WERI-Rb-1 (cell line): ENCODE measurements around the gene ADPGK.

Experiments
- DNase-seq: peaks from one replicate; pipeline ENCODE4 v3.0.0-alpha.2; 2020
- H3K27ac ChIP-seq: fragments of 250-450 bp; sonication (Bioruptor Pico); 2 replicates; pipeline ENCODE4 v1.5.1; 2020; ENCODE audit warnings: mild to moderate bottlenecking, moderate library complexity
- H3K27me3 ChIP-seq: fragments of 250-450 bp; sonication (Bioruptor Pico); 2 replicates; pipeline ENCODE4 v1.5.1; 2021; ENCODE audit warnings: mild to moderate bottlenecking, low read depth, moderate library complexity; ENCODE audit not compliant: insufficient read depth, severe bottlenecking
- H3K36me3 ChIP-seq: fragments of 250-450 bp; sonication (Bioruptor Pico); 2 replicates; pipeline ENCODE4 v1.5.1; 2020; ENCODE audit warnings: mild to moderate bottlenecking, moderate library complexity
- H3K4me3 ChIP-seq: 2 replicates; pipeline ENCODE4 v1.5.1; 2011; ENCODE audit warnings: low read depth, mild to moderate bottlenecking, control low read depth, low read length
- H3K9me3 ChIP-seq: fragments of 250-450 bp; sonication (Bioruptor Pico); 2 replicates; pipeline ENCODE4 v1.5.1; 2021; ENCODE audit warnings: mild to moderate bottlenecking, moderate library complexity; ENCODE audit not compliant: severe bottlenecking
- TF ChIP-seq, protein P1 (sequence below): IDR thresholded peaks from 2 replicates; pipeline ENCODE4 v1.5.1; 2011; ENCODE audit warnings: low read depth, mild to moderate bottlenecking, control low read depth, inconsistent platforms, low read length

Gene ADPGK

DNA sequence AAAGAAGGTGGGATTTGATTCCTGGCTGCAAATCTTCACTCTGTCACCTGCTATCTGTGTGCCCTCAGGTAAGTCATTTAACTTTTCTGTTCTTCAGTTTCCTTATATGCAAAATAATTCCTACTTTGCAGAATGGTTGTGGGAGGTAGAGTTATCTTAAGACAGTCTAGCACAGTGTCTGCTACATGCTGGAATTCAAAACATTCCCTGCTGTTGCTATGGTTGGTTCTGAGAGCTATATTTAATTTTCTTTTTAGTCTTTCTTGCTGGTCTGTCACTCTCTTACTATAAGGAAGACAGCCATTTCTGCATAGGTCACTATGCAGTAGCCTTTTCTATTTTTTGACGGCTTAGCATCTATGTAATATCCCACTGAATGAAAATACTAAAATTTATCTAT is 4.0 kb upstream of the ADPGK start:
- no peak overlapping the region for H3K4me3 ChIP-seq
- no peaks in the 10 kb centered on the region for H3K27me3 ChIP-seq
- DNase-seq, result no peak
- no peaks in the 10 kb centered on the region for H3K36me3 ChIP-seq
- H3K27ac ChIP-seq, result no peak overlapping the region
- H3K9me3 ChIP-seq, result no peaks in the 10 kb centered on the region
- TF ChIP-seq, protein P1, sequence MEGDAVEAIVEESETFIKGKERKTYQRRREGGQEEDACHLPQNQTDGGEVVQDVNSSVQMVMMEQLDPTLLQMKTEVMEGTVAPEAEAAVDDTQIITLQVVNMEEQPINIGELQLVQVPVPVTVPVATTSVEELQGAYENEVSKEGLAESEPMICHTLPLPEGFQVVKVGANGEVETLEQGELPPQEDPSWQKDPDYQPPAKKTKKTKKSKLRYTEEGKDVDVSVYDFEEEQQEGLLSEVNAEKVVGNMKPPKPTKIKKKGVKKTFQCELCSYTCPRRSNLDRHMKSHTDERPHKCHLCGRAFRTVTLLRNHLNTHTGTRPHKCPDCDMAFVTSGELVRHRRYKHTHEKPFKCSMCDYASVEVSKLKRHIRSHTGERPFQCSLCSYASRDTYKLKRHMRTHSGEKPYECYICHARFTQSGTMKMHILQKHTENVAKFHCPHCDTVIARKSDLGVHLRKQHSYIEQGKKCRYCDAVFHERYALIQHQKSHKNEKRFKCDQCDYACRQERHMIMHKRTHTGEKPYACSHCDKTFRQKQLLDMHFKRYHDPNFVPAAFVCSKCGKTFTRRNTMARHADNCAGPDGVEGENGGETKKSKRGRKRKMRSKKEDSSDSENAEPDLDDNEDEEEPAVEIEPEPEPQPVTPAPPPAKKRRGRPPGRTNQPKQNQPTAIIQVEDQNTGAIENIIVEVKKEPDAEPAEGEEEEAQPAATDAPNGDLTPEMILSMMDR, result no peak

DNA sequence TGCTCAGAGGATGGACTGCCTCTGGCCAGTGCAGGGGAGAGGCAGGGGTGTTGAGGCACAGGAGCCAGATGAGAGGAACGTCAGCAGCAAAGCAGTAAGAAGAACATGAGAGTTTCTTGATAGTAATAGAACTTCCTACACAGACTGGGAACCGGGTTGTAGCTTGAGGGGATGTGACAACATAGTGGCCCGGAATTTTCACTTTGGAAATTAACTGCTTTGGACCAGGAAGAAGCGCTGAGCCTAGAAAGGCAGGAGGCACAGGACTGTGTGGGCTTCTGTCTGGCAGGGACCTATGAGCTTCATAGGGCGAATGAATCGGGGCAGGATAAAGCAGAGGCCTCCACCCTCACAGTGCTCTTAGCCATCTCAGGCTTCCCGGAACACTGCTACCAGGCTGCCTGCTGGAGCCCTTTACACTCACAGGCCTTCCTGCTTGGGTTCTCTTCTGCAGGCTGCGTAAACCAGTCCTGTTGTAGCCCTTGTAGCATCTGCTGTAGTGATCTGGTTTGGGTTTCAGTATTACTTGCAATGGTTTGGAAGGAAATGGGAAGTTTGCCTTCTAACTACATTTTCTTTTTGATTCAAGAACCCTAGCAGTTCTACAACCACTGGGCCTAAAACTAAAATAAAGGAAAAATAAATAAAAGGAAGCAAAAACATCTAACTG is 3.3 kb upstream of the ADPGK start:
- no peak for DNase-seq
- Histone ChIP-seq H3K27me3 (no peaks in the 10 kb centered on the region), H3K4me3 (no peak overlapping the region), H3K27ac (no peak overlapping the region), H3K36me3 (peaks cover under 1% of the 10 kb centered on the region; the same call in 1 of the 2 replicates), H3K9me3 (no peaks in the 10 kb centered on the region)
- TF ChIP-seq, protein P1, result no peak

DNA sequence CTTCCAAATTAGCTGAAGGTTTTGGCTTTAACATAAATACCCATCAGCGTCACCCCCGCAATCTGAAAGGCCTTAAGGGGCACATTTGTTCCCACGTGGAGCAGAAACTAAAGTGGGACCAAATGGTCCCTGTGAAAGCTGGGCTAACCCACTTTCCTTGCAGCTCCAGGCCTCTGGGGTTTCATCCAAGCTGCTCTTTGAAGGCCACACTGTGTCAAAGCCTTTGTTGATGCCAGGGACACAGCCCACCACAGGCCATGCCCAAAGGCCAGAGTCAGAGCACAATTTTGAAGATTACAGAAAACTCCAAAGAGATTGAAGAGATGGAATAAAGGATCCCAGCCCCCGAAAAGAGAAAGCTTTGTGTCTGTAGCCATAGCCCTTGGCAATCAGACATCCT is 2.7 kb upstream of the ADPGK start:
- H3K9me3 ChIP-seq, result no peaks in the 10 kb centered on the region
- no peak overlapping the region for H3K27ac ChIP-seq
- H3K4me3 ChIP-seq, result no peak overlapping the region
- TF ChIP-seq, protein P1, result no peak
- DNase-seq, result no peak
- peaks cover 4% of the 10 kb centered on the region; the same call in 1 of the 2 replicates for H3K36me3 ChIP-seq
- H3K27me3 ChIP-seq, result no peaks in the 10 kb centered on the region

DNA sequence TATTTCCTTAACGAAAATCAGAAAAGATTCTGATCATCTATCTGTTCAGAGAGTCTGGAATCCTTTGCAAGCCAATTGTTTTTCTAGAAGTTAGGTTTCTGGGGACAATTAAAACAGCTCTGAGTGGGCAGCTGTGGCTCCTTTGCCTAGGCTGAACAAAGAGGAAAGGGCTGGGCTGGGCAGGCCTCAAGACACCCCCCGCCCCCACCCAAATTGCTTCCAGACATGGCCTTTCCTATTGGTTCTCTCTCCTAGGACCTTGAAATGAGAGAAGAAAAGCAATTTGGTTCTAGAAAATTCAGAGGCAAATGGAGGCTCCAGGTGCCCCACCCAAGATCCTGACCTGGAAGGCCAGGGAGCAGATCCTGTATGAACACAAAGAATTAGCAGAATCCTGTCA is 2.3 kb upstream of the ADPGK start:
- Histone ChIP-seq H3K27ac (no peak overlapping the region), H3K27me3 (no peaks in the 10 kb centered on the region), H3K9me3 (no peaks in the 10 kb centered on the region), H3K4me3 (no peak overlapping the region), H3K36me3 (peaks cover 4% of the 10 kb centered on the region)
- DNase-seq, result no peak
- TF ChIP-seq, protein P1, result no peak

DNA sequence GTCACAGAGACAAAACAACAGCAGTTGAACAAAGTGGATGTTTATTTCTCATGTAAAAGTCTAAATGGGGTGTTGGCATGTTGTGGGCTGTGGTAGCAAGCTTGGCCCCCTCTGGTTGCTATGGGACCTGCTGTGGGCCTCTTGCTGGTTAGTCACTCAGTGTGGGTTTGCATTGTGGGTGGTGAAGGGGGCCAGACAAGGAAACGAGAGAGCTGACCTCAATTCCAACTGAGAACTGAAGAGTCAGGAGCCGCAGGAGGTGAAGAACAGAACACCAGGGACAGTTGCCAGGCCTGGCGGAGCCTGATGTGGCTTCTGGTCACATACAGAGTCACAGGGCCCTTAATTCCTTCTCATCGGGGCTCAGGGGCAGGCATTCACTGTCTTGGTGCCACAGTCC is 1.9 kb upstream of the ADPGK start:
- no peak overlapping the region for H3K27ac ChIP-seq
- no peak for DNase-seq

More for the DNA sequence above, 1.9 kb upstream of the ADPGK start:
- Histone ChIP-seq H3K4me3 (no peak overlapping the region), H3K27me3 (no peaks in the 10 kb centered on the region), H3K36me3 (peaks cover 4% of the 10 kb centered on the region), H3K9me3 (no peaks in the 10 kb centered on the region)
- TF ChIP-seq, protein P1, result no peak
